ENCODE measurements around the gene NAT14.
A peak's percentile ranks its signal among the peaks of the same experiment; 100 is the strongest.
"Not testable (repeated sequence)": the region's sequence is repeated elsewhere in the genome, so short reads cannot be mapped to it uniquely, and the experiment has no call there.

The NAT14 gene

DNA sequence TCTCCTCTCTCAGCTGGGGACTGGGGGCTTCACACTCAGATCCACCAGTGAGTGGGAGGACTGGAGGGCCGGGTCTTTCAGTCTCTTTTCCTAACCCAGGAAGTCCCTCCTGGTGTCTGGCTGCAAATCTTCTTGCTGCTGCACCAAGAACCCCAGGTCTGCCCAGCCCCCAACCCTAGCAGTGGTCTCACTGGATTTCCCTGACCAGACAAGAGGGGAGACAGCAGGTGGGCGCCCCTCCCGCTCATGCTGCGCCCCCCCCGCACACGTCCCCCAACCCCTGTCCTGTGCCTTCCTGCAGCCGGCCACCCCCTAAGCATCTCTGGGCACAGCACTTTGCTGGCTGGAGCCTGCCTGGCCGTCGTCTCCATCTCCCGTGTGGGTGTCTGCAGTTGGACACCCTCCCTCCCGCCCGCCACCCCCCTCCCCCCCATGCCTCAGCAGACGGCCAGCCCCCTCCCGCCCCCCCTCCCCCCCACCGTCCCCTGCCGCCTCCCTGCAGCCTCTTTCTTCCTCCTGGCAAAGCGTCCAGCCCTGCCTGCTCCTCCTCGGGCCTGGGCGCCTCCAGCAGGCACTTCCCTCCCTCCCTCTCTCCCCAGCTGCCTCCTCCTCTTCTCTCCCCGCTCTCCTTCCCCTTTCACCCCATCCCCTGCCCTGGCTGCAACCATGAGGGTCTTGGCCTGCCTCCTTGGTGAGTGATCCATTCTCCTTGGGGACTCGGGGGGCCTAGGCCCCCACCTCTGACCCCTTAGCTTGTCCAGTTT is 3.1 kb downstream of the NAT14 start, which contains the start of gene SSC5D:
Gene SSC5D, plus strand, starts transcription at position 513 of the 764 bp plus-strand sequence. Its CDS starts 154 bp downstream, at position 667.
- no peak for DNase-seq

DNA sequence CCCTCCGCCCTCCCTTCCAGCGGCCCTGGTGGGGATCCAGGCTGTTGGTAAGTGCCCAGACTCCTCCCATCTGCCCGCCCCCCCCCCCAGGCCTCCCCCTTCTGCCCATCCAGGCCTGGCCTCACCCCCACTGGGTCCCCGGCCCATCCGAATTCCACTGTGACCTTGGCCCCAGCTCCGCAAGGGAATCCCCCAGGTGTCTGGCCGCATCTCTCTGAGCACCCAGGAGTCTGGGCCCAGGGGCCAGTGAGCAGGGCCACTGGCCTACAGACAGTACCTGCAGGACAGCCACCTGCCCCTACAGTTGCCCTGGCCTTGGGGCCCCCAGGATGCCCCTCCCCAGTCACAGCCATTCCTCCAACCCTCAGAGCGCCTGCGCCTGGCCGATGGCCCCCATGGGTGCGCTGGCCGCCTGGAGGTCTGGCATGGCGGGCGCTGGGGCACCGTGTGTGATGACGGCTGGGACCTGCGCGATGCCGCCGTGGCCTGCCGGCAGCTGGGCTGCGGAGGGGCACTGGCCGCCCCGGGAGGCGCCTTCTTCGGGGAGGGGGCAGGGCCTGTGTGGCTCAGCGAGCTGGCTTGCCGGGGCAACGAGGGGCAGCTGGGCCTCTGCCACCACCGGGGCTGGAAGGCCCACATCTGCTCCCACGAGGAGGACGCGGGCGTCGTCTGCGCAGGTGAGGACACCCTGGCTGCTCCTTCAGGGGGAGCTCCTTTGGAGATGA is 4.2 kb downstream of the NAT14 start:
- no peak for DNase-seq

DNA sequence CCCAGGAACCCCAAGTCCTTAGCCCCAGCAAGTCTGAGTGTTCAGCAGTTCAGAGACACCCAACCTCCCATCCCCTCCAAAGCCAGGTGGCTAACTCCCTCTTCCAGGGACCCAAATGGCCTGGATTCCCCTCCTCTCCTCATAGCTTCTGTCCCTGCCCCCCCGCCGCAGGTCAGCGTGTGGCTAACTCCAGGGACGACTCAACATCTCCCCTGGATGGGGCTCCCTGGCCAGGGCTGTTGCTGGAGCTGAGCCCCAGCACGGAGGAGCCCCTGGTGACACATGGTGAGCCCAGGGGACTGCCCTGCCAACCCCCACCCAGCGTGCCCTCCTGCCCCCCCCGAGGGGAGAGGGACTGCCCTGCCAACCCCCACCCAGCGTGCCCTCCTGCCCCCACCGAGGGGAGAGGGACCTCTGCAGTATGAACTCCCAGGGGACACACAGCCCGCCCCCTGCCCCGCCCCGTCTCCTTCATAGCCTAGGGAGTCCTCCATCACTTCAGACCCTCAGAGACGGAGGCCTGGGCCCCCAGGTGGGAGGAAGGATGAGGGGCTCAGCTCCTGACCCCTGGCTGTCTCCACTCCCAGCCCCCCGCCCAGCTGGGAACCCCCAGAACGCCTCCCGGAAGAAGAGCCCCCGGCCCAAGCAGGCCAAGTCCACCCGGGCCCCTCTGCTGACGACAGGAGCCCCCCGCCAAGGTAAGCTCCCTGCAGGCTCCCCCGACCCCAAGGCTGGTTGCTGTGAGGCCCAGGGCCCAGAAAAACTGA is 4.9 kb downstream of the NAT14 start:
- no peak for DNase-seq

DNA sequence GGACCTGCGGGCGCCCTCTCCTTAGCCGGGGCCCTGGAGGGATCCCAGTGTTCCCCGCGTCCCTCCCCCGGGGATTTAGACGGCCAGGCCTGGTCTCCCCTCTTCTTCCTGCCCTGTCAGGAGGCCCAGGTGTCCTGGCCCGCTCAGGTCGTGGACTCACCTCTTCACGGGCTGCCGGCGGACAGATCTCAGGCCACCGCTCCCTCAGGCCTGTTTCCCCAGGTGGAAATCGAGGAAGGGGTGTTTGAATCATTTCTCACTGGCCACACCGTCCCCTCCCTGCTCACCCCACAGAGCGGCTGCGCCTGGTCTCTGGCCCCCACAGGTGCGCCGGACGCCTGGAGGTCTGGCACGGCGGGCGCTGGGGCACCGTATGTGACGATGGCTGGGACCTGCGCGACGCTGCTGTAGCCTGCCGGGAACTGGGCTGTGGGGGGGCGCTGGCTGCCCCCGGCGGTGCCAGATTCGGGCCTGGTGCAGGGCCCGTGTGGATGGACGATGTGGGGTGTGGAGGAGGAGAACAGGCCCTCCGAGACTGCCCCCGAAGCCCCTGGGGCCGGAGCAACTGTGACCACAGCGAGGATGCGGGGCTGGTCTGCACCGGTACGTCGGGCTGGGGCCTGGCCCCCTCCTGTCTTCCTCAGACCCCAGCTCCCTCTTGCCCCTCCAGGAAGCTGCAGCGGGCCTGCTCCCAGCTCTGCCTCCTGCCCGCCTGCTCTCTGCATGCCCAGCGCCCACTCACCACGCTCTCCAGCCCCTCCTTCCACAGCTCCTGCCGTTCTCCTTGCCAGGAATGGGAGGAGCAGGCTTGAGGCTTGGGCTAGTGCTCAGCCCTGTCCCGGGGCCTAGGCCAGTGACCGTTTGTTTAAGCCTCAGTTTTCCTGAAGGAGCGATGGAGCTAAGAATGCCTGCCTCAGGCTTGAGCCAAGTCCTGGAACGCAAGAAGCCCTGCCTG is 5.8 kb downstream of the NAT14 start:
- DNase-seq = no peak

DNA sequence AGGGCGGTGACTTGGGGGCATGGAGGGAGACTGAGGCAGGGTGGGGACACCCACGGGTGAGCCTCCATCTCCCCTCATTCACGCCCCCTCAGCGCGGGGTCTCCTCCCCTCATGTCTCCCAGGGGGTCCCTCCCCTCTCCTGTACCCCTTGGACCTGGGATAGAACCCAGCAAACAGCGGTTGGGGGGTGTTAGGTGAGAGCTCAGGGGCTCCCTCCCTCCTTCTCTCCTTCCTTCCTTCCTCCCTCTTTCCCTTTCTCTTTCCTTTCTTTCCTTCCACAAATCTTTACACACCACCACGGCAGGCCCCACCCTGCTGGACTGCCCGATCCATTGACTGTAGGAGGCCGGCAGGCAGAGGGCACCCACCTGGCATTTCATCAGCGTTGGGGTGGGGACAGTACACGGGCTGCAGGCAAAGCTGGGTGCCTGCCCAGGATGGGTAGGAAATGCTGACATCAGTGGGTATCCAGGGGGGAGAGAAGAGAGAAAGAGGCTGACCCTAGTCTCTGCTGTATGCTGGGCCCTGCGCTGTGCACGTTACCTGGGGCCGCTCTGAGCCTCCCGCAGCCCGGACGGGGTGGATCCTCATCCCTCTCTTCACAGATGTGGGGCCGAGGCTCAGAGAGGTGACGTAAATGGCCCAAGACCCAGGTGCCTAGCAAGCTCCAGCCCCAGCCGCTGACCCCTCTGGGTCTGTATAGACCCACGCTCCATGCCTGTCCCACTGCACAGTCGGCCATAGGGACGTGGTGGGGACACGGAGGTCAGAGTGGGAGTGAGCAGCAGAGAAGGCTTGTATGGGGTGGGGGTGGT is 6.8 kb downstream of the NAT14 start:
- peak; percentile 29 for DNase-seq

DNA sequence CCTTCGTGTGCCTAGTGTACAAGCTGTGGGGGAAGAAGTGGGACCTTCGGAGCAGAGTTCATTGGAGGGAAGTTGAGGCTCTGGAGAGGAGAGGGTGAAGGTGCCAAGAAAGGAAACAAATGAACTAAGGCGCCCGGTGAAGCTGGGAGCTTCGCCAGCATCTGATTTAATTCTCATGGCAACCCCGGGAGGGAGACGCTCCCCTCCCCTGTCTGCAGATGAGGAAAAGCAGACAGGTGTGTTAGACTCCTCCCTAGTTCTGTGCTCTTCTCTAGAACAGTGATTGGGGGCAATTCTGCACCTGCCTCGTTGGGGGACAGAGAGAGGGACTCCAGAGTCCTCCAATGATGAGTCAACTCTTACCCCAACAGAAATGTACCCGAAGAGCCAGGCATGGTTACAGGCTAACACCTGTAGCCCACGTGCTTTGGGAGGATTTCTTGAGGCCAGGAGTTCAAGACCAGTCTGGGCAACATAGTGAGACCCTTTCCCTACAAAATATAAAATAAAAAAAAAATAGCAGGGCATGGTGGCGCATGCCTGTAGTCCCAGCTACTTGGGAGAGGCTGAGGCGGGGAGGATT is 7.5 kb downstream of the NAT14 start:
- peak; percentile 84 for DNase-seq

DNA sequence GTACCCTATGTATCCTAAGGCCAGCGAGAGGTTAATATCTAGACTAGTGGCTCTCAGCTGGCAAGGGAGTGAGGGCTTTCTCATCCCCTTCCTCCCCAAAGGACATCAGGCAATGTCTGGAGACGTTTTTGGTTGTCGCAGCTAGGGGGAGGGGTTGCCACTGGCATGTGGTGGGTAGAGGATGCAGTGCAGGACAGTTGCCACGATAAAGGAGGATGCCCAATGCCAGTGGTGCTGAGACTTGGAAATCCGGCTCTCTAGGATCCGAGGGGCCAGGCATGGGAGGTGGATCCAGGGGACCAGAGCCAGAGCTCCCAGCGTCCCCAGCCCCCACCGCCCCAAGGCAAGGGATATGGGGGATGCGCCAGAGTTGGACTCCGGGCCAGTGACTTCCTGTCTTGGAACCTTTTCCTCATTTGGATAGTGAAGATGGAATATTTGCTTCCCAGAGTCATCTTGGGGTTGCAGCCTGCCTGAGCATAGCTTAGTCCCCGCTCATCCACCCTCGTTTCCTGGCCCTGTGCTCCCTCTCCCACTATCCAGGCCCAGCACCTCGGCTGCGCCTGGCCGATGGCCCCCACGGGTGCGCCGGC is 8.2 kb downstream of the NAT14 start:
- no peak for DNase-seq

DNA sequence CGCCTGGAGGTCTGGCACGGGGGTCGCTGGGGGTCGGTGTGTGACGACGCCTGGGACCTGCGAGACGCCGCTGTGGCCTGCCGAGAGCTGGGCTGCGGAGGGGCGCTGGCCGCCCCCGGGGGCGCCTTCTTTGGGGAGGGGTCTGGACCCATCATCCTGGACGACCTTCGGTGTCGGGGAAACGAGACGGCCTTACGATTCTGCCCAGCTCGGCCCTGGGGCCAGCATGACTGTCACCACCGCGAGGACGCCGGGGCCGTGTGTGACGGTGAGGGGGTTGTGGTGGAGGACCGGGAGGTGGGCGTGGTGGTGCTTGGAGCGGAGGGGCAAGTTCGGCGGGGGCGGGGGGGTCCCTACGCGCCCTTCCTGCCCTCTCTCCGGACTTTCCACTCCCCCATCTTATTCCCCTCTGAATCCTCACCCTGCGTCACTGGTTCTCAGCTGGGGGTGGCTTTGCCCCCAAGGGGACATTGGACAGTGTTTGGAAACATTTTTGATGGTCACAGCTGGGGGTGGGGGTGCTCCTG is 8.7 kb downstream of the NAT14 start:
- no peak for DNase-seq

DNA sequence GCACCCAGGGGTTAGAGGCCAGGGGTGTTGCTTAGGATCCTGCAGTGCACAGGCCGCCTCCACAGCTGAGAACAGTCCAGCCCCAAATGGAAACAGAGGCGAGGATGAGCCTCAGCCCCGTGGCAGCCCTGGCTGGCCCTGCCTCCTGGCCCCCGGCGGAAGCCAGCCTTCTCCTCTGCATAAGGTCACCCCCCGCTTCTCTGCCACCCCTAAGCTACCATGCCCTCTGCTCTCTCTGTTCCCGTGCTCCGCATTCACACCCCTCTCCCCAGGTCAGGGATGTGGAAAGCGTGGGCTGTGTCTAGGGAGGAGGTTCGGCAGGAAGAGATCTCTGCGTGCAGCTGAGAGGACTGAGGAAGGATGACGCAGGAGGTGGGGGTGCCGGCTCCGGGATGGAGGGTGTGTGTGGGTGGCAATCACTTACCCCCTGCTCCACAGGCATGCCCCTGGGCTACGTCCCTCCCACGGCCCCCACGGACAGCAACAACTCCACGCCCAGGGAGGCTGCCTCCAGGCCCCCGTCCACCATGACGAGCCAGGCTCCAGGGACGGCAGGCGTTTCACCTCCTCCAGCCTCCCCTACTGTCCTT is 9.3 kb downstream of the NAT14 start:
- DNase-seq = no peak

DNA sequence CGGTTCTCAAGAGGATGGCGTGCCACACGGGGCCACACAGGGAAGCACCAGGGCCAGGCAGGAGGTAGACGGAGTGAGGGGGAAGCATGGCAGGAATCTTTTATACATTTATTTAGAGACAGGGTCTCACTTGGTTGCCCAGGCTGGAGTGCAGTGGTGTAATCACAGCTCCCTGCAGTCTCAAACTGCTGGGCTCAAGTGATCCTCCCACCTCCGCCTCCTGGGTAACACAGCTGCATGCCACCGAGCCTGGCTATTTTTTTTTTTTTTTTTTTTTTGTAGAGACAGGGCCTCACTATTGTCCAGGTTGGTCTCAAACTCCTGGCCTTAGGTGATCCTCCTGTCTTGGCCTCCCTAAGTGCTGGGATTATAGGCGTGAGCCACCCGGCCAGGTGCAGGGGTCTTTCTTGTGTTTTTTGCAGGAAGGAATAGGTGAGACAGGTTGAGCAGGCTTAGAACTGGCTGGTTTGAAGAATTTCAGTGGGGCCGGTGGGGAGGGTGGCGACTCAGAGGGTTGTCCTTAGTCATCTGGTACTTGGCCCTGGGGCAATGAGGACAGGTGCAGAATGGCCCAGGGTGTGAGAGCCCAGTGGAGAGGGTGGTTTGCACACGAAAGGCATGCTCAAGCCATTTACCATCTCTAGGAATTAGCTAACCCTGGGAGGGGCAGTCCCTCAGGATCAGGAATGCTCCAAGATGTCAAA is 10.8 kb downstream of the NAT14 start:
- DNase-seq = no peak

DNA sequence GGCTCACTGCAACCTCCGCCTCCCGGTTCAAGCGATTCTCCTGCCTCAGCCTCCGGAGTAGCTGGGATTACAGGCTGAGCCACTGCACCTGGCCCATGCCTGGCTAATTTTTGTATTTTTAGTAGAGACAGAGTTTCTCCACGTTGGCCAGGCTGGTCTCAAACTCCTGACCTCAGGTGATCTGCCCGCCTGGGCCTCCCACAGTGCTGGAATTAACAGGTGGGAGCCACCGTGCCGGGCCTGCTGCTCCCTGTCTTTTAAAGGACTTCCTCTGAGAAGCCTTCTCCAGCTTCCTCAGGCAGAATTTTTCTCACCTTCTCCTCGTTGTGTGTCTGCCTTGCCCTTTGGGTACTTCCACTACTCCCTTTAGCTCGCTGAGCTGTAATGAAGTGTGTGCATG is 11.8 kb downstream of the NAT14 start:
- not testable (repeated sequence) for DNase-seq

DNA sequence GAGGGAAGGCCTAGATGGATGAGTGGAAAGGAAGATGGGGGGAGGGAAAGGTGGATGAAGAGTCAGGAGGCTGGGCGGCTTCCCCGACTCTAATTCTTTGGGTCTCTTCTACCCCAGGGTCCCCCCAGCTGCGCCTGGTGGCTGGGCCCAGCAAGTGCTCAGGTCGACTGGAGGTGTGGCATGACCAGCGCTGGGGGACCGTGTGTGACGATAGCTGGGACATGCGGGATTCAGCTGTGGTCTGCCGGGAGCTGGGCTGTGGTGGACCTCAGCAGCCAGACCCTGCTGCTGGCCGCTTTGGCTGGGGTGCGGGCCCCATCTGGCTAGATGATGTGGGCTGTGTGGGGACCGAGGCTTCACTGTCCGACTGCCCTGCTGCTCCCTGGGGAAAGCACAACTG is 12.8 kb downstream of the NAT14 start:
- no peak for DNase-seq

DNA sequence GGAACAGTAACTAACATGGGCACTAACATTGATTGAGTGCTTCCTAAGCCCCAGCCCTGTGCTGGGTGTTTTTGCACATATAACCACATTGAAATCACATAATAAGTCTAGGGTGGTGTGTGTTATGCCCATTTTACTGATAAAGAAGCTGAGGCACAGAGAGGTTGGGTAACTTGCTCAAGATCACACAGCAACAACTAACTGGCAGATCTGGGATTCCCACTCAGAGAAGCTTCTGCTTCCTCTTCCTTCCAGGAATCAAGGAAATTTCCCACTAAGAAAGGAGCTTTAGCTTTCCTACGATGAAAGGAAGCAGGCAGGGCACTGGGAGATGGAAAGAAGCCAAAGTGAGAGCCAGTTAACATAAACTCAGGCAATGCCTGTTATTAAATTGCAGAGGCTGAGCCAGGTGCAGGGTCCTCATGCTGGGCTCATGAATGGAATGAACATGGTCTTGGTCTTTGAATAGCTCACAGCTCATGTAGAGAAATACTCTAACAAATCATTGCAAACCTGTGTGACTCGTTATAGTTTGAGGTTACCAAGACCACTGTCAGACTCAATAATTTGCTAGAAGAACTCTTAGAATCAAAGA is 13.4 kb downstream of the NAT14 start:
- peak; percentile 69 for DNase-seq

DNA sequence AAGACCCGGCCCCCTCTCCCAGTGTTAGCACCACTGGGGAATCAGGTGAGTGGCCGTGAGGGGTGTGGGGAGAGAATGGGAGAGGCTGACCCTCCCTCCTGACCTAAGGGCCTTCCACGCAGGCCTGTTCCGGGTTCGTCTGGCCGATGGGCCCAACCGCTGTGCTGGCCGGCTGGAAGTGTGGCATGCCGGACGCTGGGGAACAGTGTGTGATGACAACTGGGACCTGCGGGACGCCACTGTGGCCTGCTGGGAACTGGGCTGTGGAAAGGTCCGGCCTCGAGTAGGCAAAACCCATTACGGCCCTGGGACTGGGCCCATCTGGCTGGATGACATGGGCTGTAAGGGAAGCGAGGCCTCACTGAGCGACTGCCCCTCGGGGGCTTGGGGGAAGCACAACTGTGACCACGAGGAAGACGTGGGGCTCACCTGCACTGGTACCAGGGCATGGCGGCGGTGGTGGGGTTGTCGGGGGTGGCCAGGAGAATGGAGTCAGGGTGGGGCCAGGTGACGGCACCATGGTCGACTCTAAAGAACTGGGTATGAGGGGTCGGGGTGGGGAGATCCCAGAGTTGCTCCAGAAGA is 15.5 kb downstream of the NAT14 start:
- no peak for DNase-seq

DNA sequence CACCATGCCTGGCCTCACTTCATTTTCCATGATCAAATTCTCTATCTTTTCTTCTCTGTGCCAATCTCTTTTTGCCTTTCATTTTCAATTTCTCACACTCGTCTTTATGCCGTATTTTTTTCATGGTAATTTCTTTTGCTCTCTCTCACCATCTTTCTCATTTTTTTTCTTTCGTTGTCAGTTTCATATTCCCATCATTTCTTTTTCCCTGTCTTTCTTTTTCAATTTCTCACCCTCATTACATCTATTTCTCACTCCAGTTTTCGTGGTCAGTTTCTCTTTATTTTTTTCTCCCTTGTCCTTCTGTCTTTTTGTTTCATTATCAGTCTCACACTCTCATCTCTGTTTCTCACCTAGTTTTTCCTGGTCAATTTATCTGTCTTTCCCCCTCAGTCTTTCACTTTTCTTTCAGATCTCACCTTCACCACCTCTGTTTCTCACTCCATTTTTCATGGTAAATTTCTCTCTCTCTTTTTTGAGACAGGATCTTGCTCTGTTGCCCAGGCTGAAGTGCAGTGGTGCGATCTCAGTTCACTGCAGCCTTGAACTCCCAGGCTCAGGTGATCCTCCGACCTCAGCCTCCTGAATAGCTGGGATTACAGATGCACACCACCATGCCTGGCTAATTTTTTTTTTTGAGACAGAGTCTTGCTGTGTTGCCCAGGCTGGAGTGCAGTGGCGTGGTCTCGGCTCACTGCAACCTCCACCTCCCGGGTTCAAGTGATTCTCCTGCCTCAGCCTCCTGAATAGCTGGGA is 17.4 kb downstream of the NAT14 start:
- DNase-seq = no peak

DNA sequence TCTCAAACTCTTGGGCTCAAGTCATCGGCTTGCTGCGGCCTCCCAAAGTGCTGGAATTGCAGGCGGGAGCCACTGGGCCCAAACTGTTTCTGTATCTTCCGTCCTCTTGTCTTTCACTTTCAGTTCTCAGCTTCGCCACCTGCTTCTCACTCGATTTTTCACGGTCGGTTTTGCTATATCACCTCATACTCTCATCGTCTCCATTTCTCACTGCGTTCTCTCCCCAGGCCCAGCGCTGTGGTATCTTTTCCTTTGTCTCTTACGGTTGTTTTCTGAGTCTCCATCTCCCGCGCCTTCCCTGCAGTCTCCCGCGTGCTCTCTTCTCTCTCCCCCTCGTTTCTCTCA is 18.1 kb downstream of the NAT14 start:
- no peak for DNase-seq

DNA sequence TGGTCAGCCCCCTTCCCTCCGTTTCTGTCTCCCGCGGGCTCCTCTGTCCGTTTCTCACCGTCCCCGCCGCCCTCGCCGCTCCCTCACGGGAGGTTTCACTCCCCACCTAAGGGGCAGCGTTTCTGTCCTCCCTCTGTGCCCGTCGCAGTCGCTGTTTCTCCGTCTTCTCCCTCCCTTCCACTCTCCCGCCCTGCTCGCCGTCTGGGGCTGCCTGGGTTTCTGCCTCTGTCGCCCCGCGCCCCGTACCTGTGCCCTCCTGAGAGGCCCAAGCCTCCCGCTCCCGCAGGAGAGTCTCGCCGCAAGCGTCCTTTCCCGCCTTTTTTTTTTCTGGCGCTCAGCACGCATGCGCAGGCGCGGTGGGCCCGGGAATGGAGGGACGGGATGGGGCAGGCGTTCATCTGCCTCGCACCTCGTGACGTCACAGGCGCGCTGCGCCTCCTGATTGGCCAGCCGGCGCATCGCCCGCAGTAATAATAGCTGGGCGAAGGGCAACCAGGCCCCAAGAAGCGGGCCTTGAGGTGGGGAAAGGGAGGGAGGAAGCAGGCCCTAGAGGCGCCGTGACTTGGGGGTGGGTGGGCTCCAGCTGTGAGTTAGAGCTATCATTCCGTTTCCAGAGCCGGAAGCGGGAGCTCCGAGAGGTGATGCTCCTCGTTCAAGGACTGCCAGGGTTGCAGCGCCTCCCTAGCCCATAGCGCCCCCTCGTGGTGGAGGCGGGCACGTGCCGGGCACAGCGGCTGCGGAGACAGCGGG is 18.7 kb downstream of the NAT14 start:
- peak; percentile 86 for DNase-seq

Measured in COR-L47 (cell line).